Right cardiac atrium (tissue), 5 donors: ENCODE data around the gene KCNIP2. TPM values are rescaled to one million over a fixed set of nuclear protein-coding genes. Genes with fewer than 3 reads are reported as not detected.

ENCODE experiments used
- polyA plus RNA-seq: library from polyadenylated mRNA; stranded (reverse); fragments of 200-250 nt; gene quantifications from one replicate; pipeline ENCODE4 v1.2.3, GENCODE V29; 2013
- total RNA-seq, 4 donors: library from RNA; stranded (reverse); fragmentation: NEBNext Ultra II Directional; extraction: Animal tissue kit (Norgen Biotek cat#: 25700); gene quantifications; one replicate each; pipeline ENCODE4 v1.2.1, GENCODE V29; 2021
- donor health status: healthy with polysubstance abuse.
- donor health status: DM: no; HTN: yes; CAD: no.
- donor health status: DM: no; HTN: no; CAD: no.
- donor health status: DM: no; HTN: yes; CAD: no; lungs with severe emphysema.
- donor health status: DM: yes; HTN: yes; CAD: no.

KCNIP2 gene
- total and polyA plus RNA-seq, 5 donors, result 368 to 977 (median 704) TPM

Other genes starting within 250 kb of the KCNIP2 start
- gene FBXW4, start 148.6 kb downstream of the KCNIP2 start, total RNA-seq, result 100 to 1,000 TPM; 115 to 144 (median 125) TPM
- 81.8 TPM for gene FBXW4, start 148.6 kb downstream of the KCNIP2 start, polyA plus RNA-seq
- not detected for gene FGF8, start 67.7 kb downstream of the KCNIP2 start, total RNA-seq
- gene FGF8, start 67.7 kb downstream of the KCNIP2 start, polyA plus RNA-seq, result not detected
- 10 to 100 TPM in 1 of 4 donors, 1 to 10 TPM in 3; 5.0 to 10.7 (median 7.4) TPM for gene NPM3, start 60.4 kb downstream of the KCNIP2 start, total RNA-seq
- 5.8 TPM for gene NPM3, start 60.4 kb downstream of the KCNIP2 start, polyA plus RNA-seq
- gene OGA, start 25.4 kb downstream of the KCNIP2 start, total RNA-seq, result 10 to 100 TPM; 67.8 to 96.4 (median 85.4) TPM
- gene OGA, start 25.4 kb downstream of the KCNIP2 start, polyA plus RNA-seq, result 41.1 TPM
- gene ARMH3, start 212.4 kb upstream of the KCNIP2 start, total RNA-seq, result 10 to 100 TPM; 43.2 to 87.3 (median 53.7) TPM
- gene ARMH3, start 212.4 kb upstream of the KCNIP2 start, polyA plus RNA-seq, result 38.1 TPM
- 10 to 100 TPM; 10.5 to 12.0 (median 11.1) TPM for gene HPS6, start 221.5 kb upstream of the KCNIP2 start, total RNA-seq
- 8.6 TPM for gene HPS6, start 221.5 kb upstream of the KCNIP2 start, polyA plus RNA-seq